PC-9 (cell line): ENCODE results near the gene GBA2.

Source experiments
- CTCF ChIP-seq: fragments of 200-600 bp; sonication (generic); conservative IDR thresholded peaks from 2 replicates; pipeline ENCODE4 v1.6.1; 2017; ENCODE audit warnings: mixed run types, antibody characterized with exemption, mild to moderate bottlenecking, moderate library complexity
- EZH2 ChIP-seq: fragments of 200-600 bp; sonication (generic); IDR thresholded peaks from 2 replicates; pipeline ENCODE4 v1.8.0; 2017; ENCODE audit warnings: antibody characterized with exemption, low read depth

- TF ChIP-seq CTCF (no peak), EZH2 (no peak)
These were observed 5.0 kb downstream of the GBA2 start for GRCh38 chr9:35743880-35744518.
